Measurements from ENCODE around the gene NCKAP5L.

- TF ChIP-seq CTCF (conservative IDR thresholded peaks at IDR 0.05; ENCODE audit: low read depth, low read length) = no peak
- TF ChIP-seq EZH2 (IDR thresholded peaks at IDR 0.05; ENCODE audit: borderline replicate concordance, low read depth, low read length, poor library complexity, severe bottlenecking) = no peak
Measured at GRCh38 chr12:49865782-49866135, 37.5 kb upstream of the NCKAP5L start.
